Osteocyte (in vitro differentiated cells): ENCODE data around the gene EMID1. TPM values are rescaled to one million over a fixed set of nuclear protein-coding genes. Genes with fewer than 3 reads are reported as not detected.
A peak's percentile ranks its signal among the peaks of the same experiment; 100 is the strongest.

Source experiments
- DNase-seq: peaks from one replicate; pipeline ENCODE4 v3.0.0; 2021; ENCODE audit warnings: mixed read lengths; ENCODE audit not compliant: unreplicated experiment; ENCODE audit errors: extremely low spot score
- H3K27ac Mint-ChIP-seq: one replicate; pipeline ENCODE4 v1.8.0; 2021; ENCODE audit warnings: mild to moderate bottlenecking, mixed read lengths; ENCODE audit not compliant: unreplicated experiment
- H3K27me3 Mint-ChIP-seq: one replicate; pipeline ENCODE4 v1.8.0; 2021; ENCODE audit warnings: mixed read lengths; ENCODE audit not compliant: unreplicated experiment
- H3K36me3 Mint-ChIP-seq: one replicate; pipeline ENCODE4 v1.8.0; 2021; ENCODE audit warnings: mixed read lengths; ENCODE audit not compliant: unreplicated experiment
- H3K4me1 Mint-ChIP-seq: one replicate; pipeline ENCODE4 v1.8.0; 2021; ENCODE audit warnings: mixed read lengths; ENCODE audit not compliant: unreplicated experiment
- H3K4me3 Mint-ChIP-seq: one replicate; pipeline ENCODE4 v1.8.0; 2021; ENCODE audit warnings: mild to moderate bottlenecking, moderate library complexity, mixed read lengths; ENCODE audit not compliant: unreplicated experiment
- H3K9me3 Mint-ChIP-seq: one replicate; pipeline ENCODE4 v1.8.0; 2021; ENCODE audit warnings: mixed read lengths; ENCODE audit not compliant: unreplicated experiment
- total RNA-seq: library from RNA; stranded (reverse); gene quantifications from 2 replicates; pipeline ENCODE4 v1.2.1, GENCODE V29; 2021
- TF ChIP-seq, protein P1 (sequence below): fragments of 200-600 bp; sonication (generic); IDR thresholded peaks from 2 replicates; pipeline ENCODE4 v1.5.0; 2021; ENCODE audit warnings: antibody characterized with exemption, mild to moderate bottlenecking, moderate library complexity

EMID1 gene
- total RNA-seq, 1 donor from 2014 or later: 0.51 TPM

- TF ChIP-seq, protein P1, sequence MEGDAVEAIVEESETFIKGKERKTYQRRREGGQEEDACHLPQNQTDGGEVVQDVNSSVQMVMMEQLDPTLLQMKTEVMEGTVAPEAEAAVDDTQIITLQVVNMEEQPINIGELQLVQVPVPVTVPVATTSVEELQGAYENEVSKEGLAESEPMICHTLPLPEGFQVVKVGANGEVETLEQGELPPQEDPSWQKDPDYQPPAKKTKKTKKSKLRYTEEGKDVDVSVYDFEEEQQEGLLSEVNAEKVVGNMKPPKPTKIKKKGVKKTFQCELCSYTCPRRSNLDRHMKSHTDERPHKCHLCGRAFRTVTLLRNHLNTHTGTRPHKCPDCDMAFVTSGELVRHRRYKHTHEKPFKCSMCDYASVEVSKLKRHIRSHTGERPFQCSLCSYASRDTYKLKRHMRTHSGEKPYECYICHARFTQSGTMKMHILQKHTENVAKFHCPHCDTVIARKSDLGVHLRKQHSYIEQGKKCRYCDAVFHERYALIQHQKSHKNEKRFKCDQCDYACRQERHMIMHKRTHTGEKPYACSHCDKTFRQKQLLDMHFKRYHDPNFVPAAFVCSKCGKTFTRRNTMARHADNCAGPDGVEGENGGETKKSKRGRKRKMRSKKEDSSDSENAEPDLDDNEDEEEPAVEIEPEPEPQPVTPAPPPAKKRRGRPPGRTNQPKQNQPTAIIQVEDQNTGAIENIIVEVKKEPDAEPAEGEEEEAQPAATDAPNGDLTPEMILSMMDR: no peak
- no peaks in the 10 kb centered on the region for H3K9me3 Mint-ChIP-seq
These were observed 54.4 kb downstream of the EMID1 start for GRCh38 chr22:29260031-29260560.

GRCh38 chr22:29260601-29261315, 55.1 kb downstream of the EMID1 start:
- H3K4me1 Mint-ChIP-seq: peaks cover under 1% of the 10 kb centered on the region
- H3K27me3 Mint-ChIP-seq: no peaks in the 10 kb centered on the region
- H3K27ac Mint-ChIP-seq: no peak overlapping the region
- no peaks in the 10 kb centered on the region for H3K9me3 Mint-ChIP-seq
- no peak for DNase-seq
- H3K4me3 Mint-ChIP-seq: no peak overlapping the region
- no peaks in the 10 kb centered on the region for H3K36me3 Mint-ChIP-seq
- TF ChIP-seq, protein P1: no peak

More at GRCh38 chr22:29260031-29260560, 54.4 kb downstream of the EMID1 start:
- no peaks in the 10 kb centered on the region for H3K4me1 Mint-ChIP-seq
- H3K27ac Mint-ChIP-seq: no peak overlapping the region
- no peak overlapping the region for H3K4me3 Mint-ChIP-seq
- DNase-seq: no peak
- H3K36me3 Mint-ChIP-seq: no peaks in the 10 kb centered on the region
- H3K27me3 Mint-ChIP-seq: no peaks in the 10 kb centered on the region

DNA sequence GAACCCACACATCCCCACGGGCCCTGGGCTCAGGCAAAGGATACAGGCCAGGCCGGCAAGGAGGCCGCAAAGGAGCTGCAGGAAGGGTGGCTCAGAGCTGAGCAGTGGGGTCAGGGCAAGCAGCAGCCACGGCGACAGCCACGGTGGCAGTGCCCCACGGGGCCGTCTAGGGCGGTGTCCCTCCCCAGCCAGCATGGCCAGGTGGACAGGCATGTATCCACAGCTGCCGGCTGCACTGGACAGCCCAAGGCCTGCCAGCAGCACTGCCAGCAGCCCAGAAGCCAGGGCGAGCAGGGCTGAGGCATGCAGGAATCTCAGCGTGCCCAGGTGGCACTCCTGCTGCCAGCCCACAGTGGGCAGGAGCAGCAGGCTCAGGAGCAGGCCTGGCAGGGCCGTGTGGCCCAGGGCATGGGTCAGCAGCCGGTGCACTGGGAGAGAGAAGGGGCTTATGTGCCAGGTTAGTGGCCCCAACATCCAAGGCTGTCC, 58.1 kb downstream of the EMID1 start:
- Mint-ChIP-seq H3K27me3 (no peaks in the 10 kb centered on the region), H3K27ac (no peak overlapping the region), H3K4me1 (peaks cover 16% of the 10 kb centered on the region), H3K36me3 (peaks cover 5% of the 10 kb centered on the region), H3K9me3 (no peaks in the 10 kb centered on the region), H3K4me3 (no peak overlapping the region)
- TF ChIP-seq, protein P1: no peak
- no peak for DNase-seq

GRCh38 chr22:29265305-29265704, 59.6 kb downstream of the EMID1 start:
- H3K4me3 Mint-ChIP-seq: no peak overlapping the region
- H3K36me3 Mint-ChIP-seq: peaks cover 9% of the 10 kb centered on the region
- peaks cover 31% of the 10 kb centered on the region for H3K4me1 Mint-ChIP-seq
- no peaks in the 10 kb centered on the region for H3K27me3 Mint-ChIP-seq
- DNase-seq: no peak
- H3K27ac Mint-ChIP-seq: no peak overlapping the region
- no peaks in the 10 kb centered on the region for H3K9me3 Mint-ChIP-seq
- TF ChIP-seq, protein P1: no peak

DNA sequence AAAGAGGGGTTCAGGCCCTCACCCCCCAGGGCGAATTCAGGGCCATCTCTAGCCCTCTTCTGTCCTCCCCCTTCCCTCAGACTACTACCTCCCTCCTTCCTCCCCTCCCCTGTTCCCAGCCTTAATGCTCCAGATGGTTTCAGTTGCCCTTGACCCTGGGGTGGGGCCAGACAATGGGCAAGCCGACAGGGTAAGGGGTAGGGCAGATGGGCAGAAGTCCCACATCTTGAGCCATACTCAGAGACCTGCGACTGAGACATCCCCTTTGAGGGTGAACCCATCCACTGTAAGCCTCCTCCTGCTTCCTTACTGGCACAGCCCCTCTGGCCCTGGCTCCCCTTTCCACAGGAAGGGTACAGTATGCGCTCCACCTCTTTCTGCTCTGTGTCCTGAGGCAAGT, 60.2 kb downstream of the EMID1 start:
- peak; percentile 70 for DNase-seq
- Mint-ChIP-seq H3K27ac (peak overlapping the region; percentile 99), H3K27me3 (no peaks in the 10 kb centered on the region), H3K9me3 (no peaks in the 10 kb centered on the region), H3K4me3 (peak overlapping the region; percentile 94), H3K4me1 (peaks cover 37% of the 10 kb centered on the region), H3K36me3 (peaks cover 15% of the 10 kb centered on the region)
- TF ChIP-seq, protein P1: no peak
